ENCODE results near the gene HJV.
A peak's percentile ranks its signal among the peaks of the same experiment; 100 is the strongest.

The HJV gene

GRCh38 chr1:145999321-146000024, 22.1 kb downstream of the HJV start:
- Histone ChIP-seq H3K4me1 (ENCODE audit: insufficient read depth, low read length, severe bottlenecking) (peaks cover 57% of the 10 kb centered on the region), H3K27ac (ENCODE audit: low read depth, low read length, poor library complexity, severe bottlenecking) (peak overlapping the region; percentile 98), H3K27me3 (ENCODE audit: insufficient read depth, low read length) (no peaks in the 10 kb centered on the region), H3K4me3 (ENCODE audit: low read depth, low read length, poor library complexity, severe bottlenecking) (peak overlapping the region; percentile 20), H3K36me3 (ENCODE audit: insufficient read depth, low read length) (peaks cover 18% of the 10 kb centered on the region), H3K4me2 (ENCODE audit: low read length) (peak overlapping the region; percentile 62), H3K79me2 (ENCODE audit: insufficient read depth, low read length) (peaks cover 25% of the 10 kb centered on the region), H2AFZ (ENCODE audit: low read length) (peak overlapping the region; percentile 25), H4K20me1 (ENCODE audit: insufficient read depth, low read length) (no peaks in the 10 kb centered on the region), H3K9me2 (ENCODE audit: low read depth, low read length) (no peaks in the 10 kb centered on the region), H3K9ac (ENCODE audit: low read length) (peak overlapping the region; percentile 47), H3F3A (ENCODE audit: insufficient read depth, low read length) (peaks cover 22% of the 10 kb centered on the region), H3K9me3 (ENCODE audit: low read length) (no peaks in the 10 kb centered on the region)
- TF ChIP-seq CTCF (IDR thresholded peaks at IDR 0.05; ENCODE audit: low read length) (no peak), EZH2 (IDR thresholded peaks at IDR 0.05; ENCODE audit: borderline replicate concordance, low read length) (no peak)

- Histone ChIP-seq H3K9me2 (ENCODE audit: low read depth, low read length) (no peaks in the 10 kb centered on the region), H3K79me2 (ENCODE audit: insufficient read depth, low read length) (peaks cover 27% of the 10 kb centered on the region), H3F3A (ENCODE audit: insufficient read depth, low read length) (peaks cover 32% of the 10 kb centered on the region), H3K4me3 (ENCODE audit: low read depth, low read length, poor library complexity, severe bottlenecking) (peak overlapping the region; percentile 99), H3K4me1 (ENCODE audit: insufficient read depth, low read length, severe bottlenecking) (peaks cover 75% of the 10 kb centered on the region), H3K4me2 (ENCODE audit: low read length) (peak overlapping the region; percentile 89), H3K27me3 (ENCODE audit: insufficient read depth, low read length) (no peaks in the 10 kb centered on the region), H3K9me3 (ENCODE audit: low read length) (no peaks in the 10 kb centered on the region), H2AFZ (ENCODE audit: low read length) (no peak overlapping the region), H3K27ac (ENCODE audit: low read depth, low read length, poor library complexity, severe bottlenecking) (peak overlapping the region; percentile 98), H4K20me1 (ENCODE audit: insufficient read depth, low read length) (no peaks in the 10 kb centered on the region), H3K9ac (ENCODE audit: low read length) (peak overlapping the region; percentile 98), H3K36me3 (ENCODE audit: insufficient read depth, low read length) (peaks cover 36% of the 10 kb centered on the region)
- TF ChIP-seq CTCF (IDR thresholded peaks at IDR 0.05; ENCODE audit: low read length) = no peak
- TF ChIP-seq EZH2 (IDR thresholded peaks at IDR 0.05; ENCODE audit: borderline replicate concordance, low read length) = no peak
Measured at GRCh38 chr1:145997718-145998023, 23.9 kb downstream of the HJV start.

DNA sequence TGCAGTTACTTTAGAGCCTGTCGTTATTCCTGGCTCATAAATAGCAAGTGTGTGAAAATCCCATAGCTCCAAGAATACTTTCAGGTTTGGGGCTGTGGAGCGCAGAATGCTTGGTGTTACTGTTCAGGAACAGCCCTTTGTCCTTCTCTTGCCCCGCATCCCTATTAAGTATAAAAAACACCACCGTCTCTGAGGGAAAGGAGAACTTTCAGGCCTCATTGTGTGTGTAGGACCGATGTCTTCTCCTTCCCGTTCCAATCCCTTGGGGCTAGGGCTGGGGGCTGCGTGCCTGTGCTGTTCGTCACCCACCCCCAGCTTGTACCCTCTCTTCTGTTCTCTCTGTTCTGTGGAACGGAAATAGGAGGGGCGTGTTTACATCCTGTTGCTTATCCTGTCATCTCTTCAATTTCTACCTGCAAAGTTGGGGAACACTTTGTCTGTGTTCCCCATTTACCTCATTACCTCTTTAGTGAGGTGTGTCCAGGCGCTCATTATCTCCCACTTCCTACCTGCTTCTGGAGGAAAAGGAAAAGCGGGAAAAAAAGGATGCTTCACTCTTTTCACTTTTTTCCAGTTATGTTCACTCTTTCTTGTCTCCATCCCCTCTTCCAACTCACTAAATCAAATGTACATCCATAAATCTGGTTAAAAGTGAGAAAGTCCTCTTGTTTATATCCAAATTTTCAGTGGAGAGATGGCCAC, 24.4 kb downstream of the HJV start:
- H4K20me1 ChIP-seq (ENCODE audit: insufficient read depth, low read length) = no peaks in the 10 kb centered on the region
- no peaks in the 10 kb centered on the region for H3K9me2 ChIP-seq (ENCODE audit: low read depth, low read length)
- H2AFZ ChIP-seq (ENCODE audit: low read length) = no peak overlapping the region
- no peak for TF ChIP-seq EZH2 (IDR thresholded peaks at IDR 0.05; ENCODE audit: borderline replicate concordance, low read length)
- no peak for TF ChIP-seq CTCF (IDR thresholded peaks at IDR 0.05; ENCODE audit: low read length)
- peak overlapping the region; percentile 98 for H3K27ac ChIP-seq (ENCODE audit: low read depth, low read length, poor library complexity, severe bottlenecking)
- no peaks in the 10 kb centered on the region for H3K9me3 ChIP-seq (ENCODE audit: low read length)
- H3K4me2 ChIP-seq (ENCODE audit: low read length) = peak overlapping the region; percentile 89
- peak overlapping the region; percentile 99 for H3K4me3 ChIP-seq (ENCODE audit: low read depth, low read length, poor library complexity, severe bottlenecking)
- peaks cover 32% of the 10 kb centered on the region for H3F3A ChIP-seq (ENCODE audit: insufficient read depth, low read length)
- H3K79me2 ChIP-seq (ENCODE audit: insufficient read depth, low read length) = peaks cover 27% of the 10 kb centered on the region
- H3K9ac ChIP-seq (ENCODE audit: low read length) = peak overlapping the region; percentile 98
- H3K27me3 ChIP-seq (ENCODE audit: insufficient read depth, low read length) = no peaks in the 10 kb centered on the region
- H3K36me3 ChIP-seq (ENCODE audit: insufficient read depth, low read length) = peaks cover 40% of the 10 kb centered on the region
- H3K4me1 ChIP-seq (ENCODE audit: insufficient read depth, low read length, severe bottlenecking) = peaks cover 80% of the 10 kb centered on the region

Data from OCI-LY1 (cell line).